HG03196 (cell line): ENCODE measurements around the gene VGLL4.
"Not testable (repeated sequence)": the region's sequence is repeated elsewhere in the genome, so short reads cannot be mapped to it uniquely, and the experiment has no call there.

ENCODE experiments used
- ATAC-seq: cut with Tn5 transposase; IDR thresholded peaks from one replicate; pipeline ENCODE4 v1.9.1; 2021; ENCODE audit not compliant: unreplicated experiment

Gene VGLL4

DNA sequence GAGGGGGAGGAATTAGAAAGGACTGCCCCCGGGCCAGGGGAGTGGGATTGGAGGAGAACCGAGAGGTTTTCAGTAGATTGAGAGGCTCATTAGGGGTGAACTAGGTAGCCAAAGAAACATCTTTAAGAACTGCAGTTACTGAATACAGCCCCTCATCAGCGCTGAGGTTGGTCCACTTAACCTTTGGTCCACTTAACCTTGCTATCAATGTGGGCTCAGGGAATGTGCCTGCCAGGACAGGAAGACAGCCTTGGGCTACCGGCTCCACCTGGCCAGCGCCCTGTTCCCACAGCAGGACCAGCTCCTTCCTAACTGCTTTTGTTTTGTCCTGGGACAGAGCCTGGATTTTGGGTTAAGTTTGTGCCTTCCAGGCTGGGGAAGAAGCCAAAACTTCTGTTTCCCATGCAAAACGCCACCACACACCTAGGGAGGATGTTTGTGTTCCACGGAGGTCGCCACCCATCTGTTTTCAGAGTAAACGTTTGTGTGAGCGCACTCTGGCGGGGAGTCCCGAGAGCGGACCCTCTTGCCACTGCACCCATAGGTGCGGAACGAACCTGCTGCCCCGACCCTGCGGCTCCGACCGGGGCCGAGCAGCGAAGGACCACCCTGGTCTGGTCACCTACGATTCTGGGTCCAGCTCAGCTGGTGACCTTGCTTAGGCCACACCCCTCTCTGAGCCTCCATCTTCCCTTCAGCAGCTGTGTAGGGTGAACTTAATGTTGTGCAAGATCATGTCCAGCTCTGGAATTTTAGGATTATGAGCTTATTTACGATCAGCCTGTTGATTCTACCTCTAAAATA is 107.4 kb downstream of the VGLL4 start:
- ATAC-seq: no peak

GRCh38 chr3:11535243-11535960 is 108.3 kb downstream of the VGLL4 start:
- no peak for ATAC-seq

- no peak for ATAC-seq
Measured at GRCh38 chr3:11534793-11535101, 109.0 kb downstream of the VGLL4 start.

GRCh38 chr3:11534011-11534792 is 109.5 kb downstream of the VGLL4 start:
- ATAC-seq: no peak

DNA sequence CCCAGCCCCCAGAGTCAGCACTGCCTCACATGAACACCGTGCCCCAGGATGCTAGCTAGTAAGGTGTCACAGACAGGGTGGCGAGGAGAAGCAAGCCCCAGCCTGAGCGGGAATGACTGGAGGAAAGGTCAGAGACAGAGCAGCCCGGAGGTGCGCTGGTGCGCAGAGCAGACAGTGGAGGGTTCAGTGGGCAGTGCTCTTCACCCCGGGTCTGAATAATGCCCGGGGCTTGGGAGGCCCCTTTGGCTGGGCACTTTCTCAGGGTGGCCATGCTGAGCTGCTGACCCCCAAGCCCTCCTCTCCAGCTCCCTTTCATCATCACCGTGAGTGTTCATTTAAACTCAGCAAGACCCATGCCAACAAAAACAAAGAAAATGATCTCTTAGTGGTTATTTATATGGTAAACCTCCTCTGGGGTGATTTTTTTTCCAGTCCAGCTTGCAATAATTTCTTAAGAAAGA is 110.8 kb downstream of the VGLL4 start:
- no peak for ATAC-seq

DNA sequence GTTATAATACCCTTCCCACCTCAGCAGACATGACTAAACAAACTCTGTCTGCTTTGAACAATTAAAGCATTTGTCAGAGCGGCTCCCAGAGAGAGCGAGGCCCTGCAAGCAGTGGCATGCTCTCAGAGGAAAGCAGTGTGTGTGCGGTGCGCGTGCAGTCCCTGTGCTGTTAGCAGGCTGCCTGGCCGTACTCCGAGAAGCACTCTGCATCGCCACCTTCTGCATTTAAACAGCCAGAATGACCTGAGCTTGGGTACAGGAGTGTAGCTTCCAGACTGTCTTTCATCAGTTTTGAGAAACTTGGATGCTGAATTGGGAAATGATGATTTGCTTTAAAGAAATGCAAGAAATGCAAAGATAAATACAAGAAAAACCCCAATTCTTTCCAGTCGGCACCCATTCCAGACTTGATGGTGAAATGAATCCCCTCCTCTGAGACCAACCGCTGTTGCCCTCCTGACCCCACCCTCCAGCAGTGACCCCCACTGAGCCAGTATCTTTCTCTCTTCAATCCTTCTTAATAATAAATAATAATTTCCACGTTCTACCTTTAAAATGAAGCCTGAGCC is 113.5 kb downstream of the VGLL4 start:
- no peak for ATAC-seq

DNA sequence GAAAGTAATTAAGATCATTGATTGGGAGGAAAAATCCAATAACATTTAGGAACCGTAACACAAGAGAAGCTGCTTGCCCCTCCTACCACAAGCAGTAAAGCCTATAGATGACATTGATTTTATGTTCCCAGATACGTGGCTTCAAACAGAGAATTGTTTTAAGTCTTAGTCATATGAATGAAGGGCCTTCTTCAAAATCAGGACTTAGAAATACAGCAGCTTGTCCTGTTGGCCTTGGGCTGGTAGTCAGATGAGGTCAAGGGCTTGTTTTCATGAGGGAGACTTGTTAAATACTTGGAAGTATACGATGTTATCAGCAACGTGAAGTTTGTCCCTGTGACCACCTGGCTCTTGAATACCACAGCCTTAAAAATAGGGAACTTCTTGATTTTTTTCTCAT is 114.4 kb downstream of the VGLL4 start:
- no peak for ATAC-seq

DNA sequence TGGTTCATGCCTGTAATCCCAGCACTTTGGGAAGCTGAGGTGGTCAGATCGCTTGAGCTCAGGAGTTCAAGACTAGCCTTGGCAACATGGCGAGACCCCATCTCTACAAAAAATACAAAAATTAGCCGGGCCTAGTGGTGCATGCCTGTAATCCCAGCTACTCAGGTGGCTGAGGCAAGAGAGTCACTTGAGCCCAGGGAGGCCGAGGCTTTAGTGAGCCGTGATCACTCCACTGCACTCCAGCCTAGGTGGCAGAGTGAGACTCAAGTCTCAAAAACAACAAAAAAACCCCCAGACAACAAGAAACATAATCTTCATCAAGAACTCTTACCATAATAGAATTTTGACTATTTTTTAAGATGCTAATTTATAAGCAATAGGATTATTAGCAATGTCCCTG is 117.6 kb downstream of the VGLL4 start:
- ATAC-seq: not testable (repeated sequence)

DNA sequence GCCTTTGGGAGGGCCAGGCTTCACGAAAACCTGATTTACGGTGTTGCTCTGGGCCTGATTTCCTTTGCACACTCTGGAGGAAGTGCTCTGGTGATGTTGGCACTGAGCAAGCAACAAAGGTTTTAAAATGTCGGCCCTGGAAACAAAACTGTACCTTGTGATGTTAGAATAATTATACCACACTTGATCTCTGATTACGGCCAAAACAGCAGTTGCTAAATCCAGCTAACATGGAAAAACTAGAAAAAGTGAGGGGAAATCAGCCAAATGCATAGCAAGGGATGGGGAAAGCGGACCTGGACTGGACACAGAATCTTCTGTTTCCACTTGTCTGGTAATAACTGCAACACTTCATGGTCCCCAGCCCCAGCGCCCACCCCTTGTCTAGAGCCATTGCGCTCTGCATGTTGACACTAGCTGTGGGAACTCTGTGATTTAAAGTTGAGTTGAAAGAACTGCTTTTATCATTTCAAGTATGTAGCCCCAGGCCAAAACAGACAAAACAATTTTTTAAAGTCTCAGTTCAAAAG is 120.1 kb downstream of the VGLL4 start:
- no peak for ATAC-seq

DNA sequence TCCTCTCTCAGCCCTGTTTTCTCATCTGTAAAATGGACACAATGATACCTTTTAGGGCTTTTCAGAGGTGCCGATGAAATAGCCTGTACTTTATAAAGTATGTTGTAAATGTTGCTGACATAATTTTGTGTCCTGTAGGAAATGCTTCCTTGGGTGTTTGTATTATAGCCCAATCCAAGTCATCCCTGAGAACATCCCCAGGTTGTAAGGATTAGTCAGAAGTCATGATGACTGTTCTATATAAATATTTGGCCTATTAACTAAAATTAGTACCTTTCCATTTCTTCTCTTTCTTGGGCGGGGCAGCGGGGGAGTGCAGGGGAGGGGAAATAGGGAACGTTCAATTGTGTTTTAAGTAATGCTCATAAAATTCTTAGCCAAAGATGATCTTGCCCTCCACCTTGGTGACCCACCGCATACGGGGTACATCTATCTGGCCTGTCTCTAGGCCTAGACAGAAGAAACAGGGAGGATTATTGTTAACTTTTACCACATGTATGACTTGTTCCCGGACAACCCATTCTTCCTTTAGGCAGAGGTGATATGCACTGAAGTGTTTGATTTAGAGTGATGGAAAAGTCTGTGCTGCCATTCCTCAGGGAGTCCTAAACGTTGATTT is 120.7 kb downstream of the VGLL4 start:
- no peak for ATAC-seq

DNA sequence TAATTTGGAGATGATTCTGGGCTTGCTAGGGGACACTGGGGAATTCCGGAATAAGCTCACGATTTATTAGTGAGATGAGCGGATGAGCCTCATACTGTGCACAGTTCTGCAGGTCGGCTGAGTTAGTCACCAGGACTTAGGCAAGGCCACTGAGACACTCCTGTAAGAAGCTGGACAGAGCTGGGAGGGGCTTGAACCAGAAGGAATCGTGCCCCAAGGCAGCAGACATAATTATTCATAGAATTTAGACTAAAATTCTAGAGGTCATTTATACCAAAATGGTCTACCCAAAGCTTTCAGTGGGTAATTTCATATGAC is 121.4 kb downstream of the VGLL4 start:
- ATAC-seq: no peak

- ATAC-seq: no peak
Measured at GRCh38 chr3:11521167-11521566, 122.5 kb downstream of the VGLL4 start.

DNA sequence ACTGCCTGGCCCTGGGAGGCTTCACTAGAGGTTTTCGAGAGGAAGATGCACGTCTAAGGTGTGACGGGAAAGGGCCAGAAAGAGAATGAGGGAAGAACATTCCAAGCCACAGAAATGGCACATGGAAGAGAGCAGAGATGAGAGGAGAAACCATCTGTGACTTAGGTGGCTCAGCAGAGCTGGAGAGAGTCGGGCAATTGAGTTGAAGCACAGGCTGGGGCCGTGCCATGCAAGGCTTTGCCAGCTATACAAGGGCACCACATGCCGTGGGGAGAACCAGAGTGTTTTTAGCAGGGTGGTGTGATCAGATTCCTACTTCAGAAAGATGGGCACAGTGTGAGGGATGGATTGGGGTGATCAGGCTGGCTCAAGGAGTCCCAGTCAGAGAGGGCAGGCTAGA is 126.1 kb downstream of the VGLL4 start:
- no peak for ATAC-seq

DNA sequence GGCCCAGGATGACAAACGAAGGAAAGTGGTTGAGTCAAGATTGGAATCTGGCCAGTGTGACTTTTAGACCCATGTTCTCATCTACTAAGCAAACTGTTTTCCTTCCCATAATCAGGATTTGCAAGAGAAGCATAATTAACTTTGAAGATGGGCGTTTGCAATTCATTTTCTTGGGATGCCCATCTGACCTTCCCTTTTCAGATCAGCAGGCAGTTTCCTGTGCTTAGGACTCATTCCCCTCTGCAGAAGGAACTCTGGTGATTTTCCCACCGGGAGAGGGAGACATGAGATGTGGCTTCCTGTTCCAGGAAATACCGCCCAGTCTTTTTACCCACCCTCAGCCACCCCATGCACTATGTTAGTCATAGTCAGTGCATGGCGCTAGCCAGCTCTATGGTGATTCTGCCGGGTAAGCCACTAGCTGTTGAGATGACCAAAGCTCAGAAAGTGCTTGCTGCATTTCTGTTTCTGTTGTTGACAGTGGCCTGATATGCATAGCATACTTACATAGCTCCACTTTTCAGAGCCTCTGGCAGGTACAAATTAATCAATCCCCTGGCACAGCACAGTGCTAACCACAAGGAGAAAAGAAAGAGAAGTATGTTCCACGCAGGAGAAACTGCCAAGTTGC is 129.4 kb downstream of the VGLL4 start:
- no peak for ATAC-seq

DNA sequence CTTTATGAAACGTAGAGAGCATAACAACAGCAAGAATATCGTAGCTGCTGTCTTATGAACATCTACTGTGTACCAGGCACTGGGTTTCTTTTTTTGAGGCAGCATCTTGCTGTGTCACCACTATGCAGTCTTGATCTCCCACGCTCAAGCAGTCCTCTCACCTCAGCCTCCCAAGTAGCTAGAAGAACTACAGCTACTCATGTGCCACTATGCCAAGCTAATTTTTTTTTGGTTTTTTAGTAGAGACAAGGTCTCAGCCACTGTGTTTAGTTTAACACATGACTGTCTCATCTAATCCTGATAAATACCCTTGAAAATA is 129.9 kb downstream of the VGLL4 start:
- ATAC-seq: no peak

- ATAC-seq: not testable (repeated sequence)
Measured at GRCh38 chr3:11513125-11513816, 130.4 kb downstream of the VGLL4 start.

- not testable (repeated sequence) for ATAC-seq
Measured at GRCh38 chr3:11511606-11512005, 132.1 kb downstream of the VGLL4 start.

GRCh38 chr3:11510356-11510755 is 133.4 kb downstream of the VGLL4 start:
- no peak for ATAC-seq

GRCh38 chr3:11510001-11510340 is 133.7 kb downstream of the VGLL4 start:
- no peak for ATAC-seq
